HCT116 (cell line): Measurements from ENCODE around the gene FRA10AC1.

Experiments
- CEBPB ChIP-seq: IDR thresholded peaks from 2 replicates; pipeline ENCODE4 v1.6.1; 2012; ENCODE audit warnings: low read depth
- EZH2 ChIP-seq: fragments of 200-600 bp; sonication (generic); IDR thresholded peaks from 2 replicates; pipeline ENCODE4 v1.6.1; 2017; ENCODE audit warnings: antibody characterized with exemption, mixed run types
- JUND ChIP-seq: IDR thresholded peaks from 2 replicates; pipeline ENCODE4 v1.6.1; 2012
- POLR2A ChIP-seq: IDR thresholded peaks from 2 replicates; pipeline ENCODE4 v1.7.0; 2011; ENCODE audit warnings: borderline replicate concordance; ENCODE audit not compliant: insufficient read depth, insufficient read length; ENCODE audit errors: extremely low read depth
- POLR2AphosphoS5 ChIP-seq: IDR thresholded peaks from 2 replicates; pipeline ENCODE4 v1.6.1; 2011; ENCODE audit warnings: mild to moderate bottlenecking, low read depth, low read length, moderate library complexity
- SIN3A ChIP-seq: IDR thresholded peaks from 2 replicates; pipeline ENCODE4 v1.6.1; 2012; ENCODE audit warnings: low read depth
- SP1 ChIP-seq: IDR thresholded peaks from 2 replicates; pipeline ENCODE4 v1.6.1; 2012; ENCODE audit warnings: low read depth
- SRF ChIP-seq: IDR thresholded peaks from 2 replicates; pipeline ENCODE4 v1.6.1; 2012; ENCODE audit warnings: low read depth
- YY1 ChIP-seq: IDR thresholded peaks from 2 replicates; pipeline ENCODE4 v1.6.1; 2011; ENCODE audit warnings: low read length, low read depth, moderate library complexity, mild to moderate bottlenecking; ENCODE audit not compliant: insufficient replicate concordance; ENCODE audit errors: extremely low read depth
- ZFX ChIP-seq: fragments of 450-650 bp; IDR thresholded peaks from 2 replicates; pipeline ENCODE4 v1.6.1; 2017
- ZNF274 ChIP-seq: fragments of 200-500 bp; sonication (Bioruptor generic); IDR thresholded peaks from 2 replicates; pipeline ENCODE4 v1.6.1; 2014; ENCODE audit warnings: mild to moderate bottlenecking, low read depth, low read length, inconsistent platforms
- TF ChIP-seq, protein P1 (sequence below): IDR thresholded peaks from 2 replicates; pipeline ENCODE4 v1.6.1; 2012; ENCODE audit warnings: low read depth
- TF ChIP-seq, protein P2 (sequence below), 3 experiments: fragments of 200-600 bp in 1 of 3; sonication (generic) in 1 of 3; IDR thresholded peaks in 2 of 3; conservative IDR thresholded peaks in 1 of 3; 2 replicates each; pipeline ENCODE4 v1.5.1; 2012 to 2017; ENCODE audit warnings: low read depth in 2 of 3, low read length in 2 of 3, antibody characterized with exemption in 1 of 3, borderline replicate concordance in 1 of 3, control low read depth in 1 of 3, mild to moderate bottlenecking in 1 of 3, mixed read lengths in 1 of 3, mixed run types in 1 of 3, moderate library complexity in 1 of 3; ENCODE audit not compliant: insufficient read depth in 1 of 3

DNA sequence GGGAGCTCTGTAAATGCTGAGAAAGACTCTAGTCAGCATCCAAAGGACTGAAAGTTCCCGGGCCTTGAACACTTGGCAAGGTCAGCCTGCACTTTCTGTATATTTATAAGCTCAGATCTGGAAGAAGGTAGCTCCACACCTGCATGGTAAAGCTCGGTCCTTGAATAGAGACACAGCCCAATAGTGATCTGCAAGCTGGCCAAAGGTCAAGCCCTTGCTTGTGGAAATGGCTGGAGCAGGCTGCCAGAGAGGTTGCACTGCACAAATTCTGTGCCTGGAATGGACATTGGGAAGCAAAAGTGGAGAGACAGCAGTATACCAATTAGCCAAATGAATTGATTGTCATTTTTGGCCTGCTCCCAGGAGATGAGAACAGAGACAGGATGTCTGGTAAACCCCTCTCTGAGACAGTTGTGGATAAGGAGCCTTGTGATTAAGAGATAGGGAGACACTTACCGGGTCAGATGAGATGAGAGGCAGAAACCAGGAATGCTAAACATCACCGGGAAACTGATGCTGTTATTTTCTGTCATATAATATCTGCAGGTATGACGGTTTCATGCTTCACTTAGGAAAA, 8.0 kb upstream of the FRA10AC1 start:
- TF ChIP-seq, protein P1, sequence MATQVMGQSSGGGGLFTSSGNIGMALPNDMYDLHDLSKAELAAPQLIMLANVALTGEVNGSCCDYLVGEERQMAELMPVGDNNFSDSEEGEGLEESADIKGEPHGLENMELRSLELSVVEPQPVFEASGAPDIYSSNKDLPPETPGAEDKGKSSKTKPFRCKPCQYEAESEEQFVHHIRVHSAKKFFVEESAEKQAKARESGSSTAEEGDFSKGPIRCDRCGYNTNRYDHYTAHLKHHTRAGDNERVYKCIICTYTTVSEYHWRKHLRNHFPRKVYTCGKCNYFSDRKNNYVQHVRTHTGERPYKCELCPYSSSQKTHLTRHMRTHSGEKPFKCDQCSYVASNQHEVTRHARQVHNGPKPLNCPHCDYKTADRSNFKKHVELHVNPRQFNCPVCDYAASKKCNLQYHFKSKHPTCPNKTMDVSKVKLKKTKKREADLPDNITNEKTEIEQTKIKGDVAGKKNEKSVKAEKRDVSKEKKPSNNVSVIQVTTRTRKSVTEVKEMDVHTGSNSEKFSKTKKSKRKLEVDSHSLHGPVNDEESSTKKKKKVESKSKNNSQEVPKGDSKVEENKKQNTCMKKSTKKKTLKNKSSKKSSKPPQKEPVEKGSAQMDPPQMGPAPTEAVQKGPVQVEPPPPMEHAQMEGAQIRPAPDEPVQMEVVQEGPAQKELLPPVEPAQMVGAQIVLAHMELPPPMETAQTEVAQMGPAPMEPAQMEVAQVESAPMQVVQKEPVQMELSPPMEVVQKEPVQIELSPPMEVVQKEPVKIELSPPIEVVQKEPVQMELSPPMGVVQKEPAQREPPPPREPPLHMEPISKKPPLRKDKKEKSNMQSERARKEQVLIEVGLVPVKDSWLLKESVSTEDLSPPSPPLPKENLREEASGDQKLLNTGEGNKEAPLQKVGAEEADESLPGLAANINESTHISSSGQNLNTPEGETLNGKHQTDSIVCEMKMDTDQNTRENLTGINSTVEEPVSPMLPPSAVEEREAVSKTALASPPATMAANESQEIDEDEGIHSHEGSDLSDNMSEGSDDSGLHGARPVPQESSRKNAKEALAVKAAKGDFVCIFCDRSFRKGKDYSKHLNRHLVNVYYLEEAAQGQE: no peak
- TF ChIP-seq JUND (no peak), POLR2AphosphoS5 (no peak), EZH2 (no peak), POLR2A (no peak), YY1 (no peak), SRF (no peak), SP1 (no peak), CEBPB (no peak), ZFX (no peak), SIN3A (no peak), ZNF274 (no peak)
- TF ChIP-seq, protein P2, sequence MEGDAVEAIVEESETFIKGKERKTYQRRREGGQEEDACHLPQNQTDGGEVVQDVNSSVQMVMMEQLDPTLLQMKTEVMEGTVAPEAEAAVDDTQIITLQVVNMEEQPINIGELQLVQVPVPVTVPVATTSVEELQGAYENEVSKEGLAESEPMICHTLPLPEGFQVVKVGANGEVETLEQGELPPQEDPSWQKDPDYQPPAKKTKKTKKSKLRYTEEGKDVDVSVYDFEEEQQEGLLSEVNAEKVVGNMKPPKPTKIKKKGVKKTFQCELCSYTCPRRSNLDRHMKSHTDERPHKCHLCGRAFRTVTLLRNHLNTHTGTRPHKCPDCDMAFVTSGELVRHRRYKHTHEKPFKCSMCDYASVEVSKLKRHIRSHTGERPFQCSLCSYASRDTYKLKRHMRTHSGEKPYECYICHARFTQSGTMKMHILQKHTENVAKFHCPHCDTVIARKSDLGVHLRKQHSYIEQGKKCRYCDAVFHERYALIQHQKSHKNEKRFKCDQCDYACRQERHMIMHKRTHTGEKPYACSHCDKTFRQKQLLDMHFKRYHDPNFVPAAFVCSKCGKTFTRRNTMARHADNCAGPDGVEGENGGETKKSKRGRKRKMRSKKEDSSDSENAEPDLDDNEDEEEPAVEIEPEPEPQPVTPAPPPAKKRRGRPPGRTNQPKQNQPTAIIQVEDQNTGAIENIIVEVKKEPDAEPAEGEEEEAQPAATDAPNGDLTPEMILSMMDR (IDR thresholded peaks at IDR 0.05 in 2 of 3, conservative IDR thresholded peaks at IDR 0.05 in 1 of 3; ENCODE audit: borderline replicate concordance in 1 of 3, insufficient read depth in 1 of 3, low read depth in 2 of 3, low read length in 2 of 3): no peak
